HCT116 (cell line): ENCODE results near the gene TET2. TPM values are rescaled to one million over a fixed set of nuclear protein-coding genes. Genes with fewer than 3 reads are reported as not detected.

Source experiments
- ATAC-seq: fragments of 200-7000 bp; cut with Tn5 transposase; 2 replicates; pipeline ENCODE4 v1.9.1; 2020; ENCODE audit warnings: mild to moderate bottlenecking, moderate library complexity
- BruUV-seq: library from RNA; stranded (reverse); fragments of 400-500 nt; replicated peaks from 2 replicates; lab custom pipeline; 2021; lab: Mats Ljungman, UMichigan
- CTCF ChIA-PET: fragments of 300-600 bp; sonication (Branson Sonifier 250); formaldehyde crosslinking; loops from one replicate; lab custom pipeline; 2021; ENCODE audit warnings: antibody characterized with exemption; lab: Charles Lee
- POLR2A ChIA-PET: fragments of 300-600, 350-600 bp; sonication (Branson Sonifier 250); formaldehyde crosslinking; loops from one replicate; lab custom pipeline; 2021; ENCODE audit warnings: antibody characterized with exemption; lab: Charles Lee
- RAD21 ChIA-PET, 2 experiments: fragments of 300-600 bp; sonication (Branson Sonifier 250); formaldehyde crosslinking; loops; one replicate each; lab custom pipeline; 2023; ENCODE audit warnings: low total read pairs in 2 of 2; ENCODE audit not compliant: uncharacterized antibody in 2 of 2, unreplicated experiment in 2 of 2, low non-redundant PET in 1 of 2; lab: Charles Lee
- DNase-seq: peaks from one replicate; pipeline ENCODE4 v3.0.0-alpha.2; 2010; ENCODE audit warnings: low read depth, low spot score
- H2AFZ ChIP-seq: fragments of 200-600 bp; shearing (Covaris generic), sonication (generic); 2 replicates; pipeline ENCODE4 v1.6.1; 2017; ENCODE audit warnings: low read depth, mixed run types, mixed read lengths, antibody characterized with exemption, low read length; ENCODE audit not compliant: poor library complexity, severe bottlenecking
- H3K27ac ChIP-seq: 2 replicates; pipeline ENCODE4 v1.5.1; 2012; ENCODE audit warnings: low read depth, low read length
- H3K27me3 ChIP-seq: fragments of 200-600 bp; sonication (generic); 2 replicates; pipeline ENCODE4 v1.6.1; 2016; ENCODE audit warnings: mixed run types, low read length, mixed read lengths; ENCODE audit not compliant: insufficient read depth
- H3K36me3 ChIP-seq, 2 experiments: fragments of 200-500 bp in 1 of 2; fragments of 200-600 bp in 1 of 2; sonication (Bioruptor generic) in 1 of 2; sonication (generic) in 1 of 2; 2 replicates each; pipeline versions ENCODE4 v1.5.1 to v1.6.1; 2014 to 2016; ENCODE audit warnings: low read length in 2 of 2, inconsistent platforms in 1 of 2, mixed read lengths in 1 of 2, mixed run types in 1 of 2; ENCODE audit not compliant: insufficient read depth in 2 of 2, control insufficient read depth in 1 of 2
- H3K4me1 ChIP-seq, 2 experiments: fragments of 200-600 bp in 1 of 2; sonication (generic) in 1 of 2; 2 replicates each; pipeline versions ENCODE4 v1.5.1 to v1.6.1; 2012 to 2017; ENCODE audit warnings: low read length in 2 of 2, inconsistent platforms in 1 of 2, mild to moderate bottlenecking in 1 of 2, mixed read lengths in 1 of 2, mixed run types in 1 of 2, moderate library complexity in 1 of 2; ENCODE audit not compliant: insufficient read depth in 2 of 2, control insufficient read depth in 1 of 2
- H3K4me2 ChIP-seq: fragments of 200-600 bp; sonication (generic); 2 replicates; pipeline ENCODE4 v1.6.1; 2017; ENCODE audit warnings: mixed run types, low read length, mixed read lengths
- H3K4me3 ChIP-seq, 2 experiments: fragments of 200-600 bp in 1 of 2; sonication (generic) in 1 of 2; replicated peaks in 1 of 2; 2 replicates each; pipeline ENCODE4 v1.5.1; 2011 to 2016; ENCODE audit warnings: low read length in 2 of 2, control low read depth in 1 of 2, low read depth in 1 of 2, mild to moderate bottlenecking in 1 of 2, mixed read lengths in 1 of 2, mixed run types in 1 of 2
- H3K79me2 ChIP-seq: fragments of 200-600 bp; sonication (generic); 2 replicates; pipeline ENCODE4 v1.6.1; 2017; ENCODE audit warnings: mild to moderate bottlenecking, mixed run types, low read length, moderate library complexity, mixed read lengths; ENCODE audit not compliant: insufficient read depth
- H3K9ac ChIP-seq: fragments of 200-600 bp; sonication (generic); 2 replicates; pipeline ENCODE4 v1.6.1; 2016; ENCODE audit warnings: low read length, mixed read lengths
- H3K9me2 ChIP-seq: fragments of 200-600 bp; sonication (generic), shearing (Covaris generic); 2 replicates; pipeline ENCODE4 v1.6.1; 2017; ENCODE audit warnings: mixed run types, mild to moderate bottlenecking, moderate library complexity; ENCODE audit not compliant: insufficient read depth
- H3K9me3 ChIP-seq, 2 experiments: fragments of 200-500 bp in 1 of 2; fragments of 200-600 bp in 1 of 2; sonication (Bioruptor generic) in 1 of 2; sonication (generic) in 1 of 2; 2 replicates each; pipeline ENCODE4 v1.6.1; 2014 to 2017; ENCODE audit warnings: low read length in 2 of 2, mixed read lengths in 2 of 2, inconsistent platforms in 1 of 2, low read depth in 1 of 2, mild to moderate bottlenecking in 1 of 2, mixed run types in 1 of 2, moderate library complexity in 1 of 2; ENCODE audit not compliant: control insufficient read depth in 1 of 2, insufficient read depth in 1 of 2
- H4K20me1 ChIP-seq: fragments of 200-600 bp; sonication (generic), shearing (Covaris generic); 2 replicates; pipeline ENCODE4 v1.6.1; 2017; ENCODE audit warnings: mixed run types, mild to moderate bottlenecking, moderate library complexity; ENCODE audit not compliant: insufficient read depth
- EGR1 ChIP-seq: IDR thresholded peaks from 2 replicates; pipeline ENCODE4 v1.6.1; 2012; ENCODE audit warnings: low read depth
- ELF1 ChIP-seq: IDR thresholded peaks from 2 replicates; pipeline ENCODE4 v1.6.1; 2012; ENCODE audit warnings: low read depth, borderline replicate concordance
- EZH2 ChIP-seq: fragments of 200-600 bp; sonication (generic); IDR thresholded peaks from 2 replicates; pipeline ENCODE4 v1.6.1; 2017; ENCODE audit warnings: antibody characterized with exemption, mixed run types
- EZH2phosphoT487 ChIP-seq: fragments of 200-600 bp; IDR thresholded peaks from 2 replicates; pipeline ENCODE4 v1.6.1; 2018; ENCODE audit warnings: antibody characterized with exemption, borderline replicate concordance
- FOSL1 ChIP-seq: IDR thresholded peaks from 2 replicates; pipeline ENCODE4 v1.6.1; 2012; ENCODE audit warnings: low read depth
- POLR2A ChIP-seq: IDR thresholded peaks from 2 replicates; pipeline ENCODE4 v1.7.0; 2011; ENCODE audit warnings: borderline replicate concordance; ENCODE audit not compliant: insufficient read depth, insufficient read length; ENCODE audit errors: extremely low read depth
- RAD21 ChIP-seq: IDR thresholded peaks from 2 replicates; pipeline ENCODE4 v1.6.1; 2012; ENCODE audit warnings: low read depth, mild to moderate bottlenecking
- SP1 ChIP-seq: IDR thresholded peaks from 2 replicates; pipeline ENCODE4 v1.6.1; 2012; ENCODE audit warnings: low read depth
- SRF ChIP-seq: IDR thresholded peaks from 2 replicates; pipeline ENCODE4 v1.6.1; 2012; ENCODE audit warnings: low read depth
- TCF7L2 ChIP-seq: IDR thresholded peaks from 2 replicates; pipeline ENCODE4 v1.7.0; 2011; ENCODE audit warnings: borderline replicate concordance, inconsistent platforms; ENCODE audit not compliant: insufficient read depth, insufficient read length; ENCODE audit errors: extremely low read depth
- ZFX ChIP-seq: fragments of 450-650 bp; IDR thresholded peaks from 2 replicates; pipeline ENCODE4 v1.6.1; 2017
- ZNF274 ChIP-seq: fragments of 200-500 bp; sonication (Bioruptor generic); IDR thresholded peaks from 2 replicates; pipeline ENCODE4 v1.6.1; 2014; ENCODE audit warnings: mild to moderate bottlenecking, low read depth, low read length, inconsistent platforms
- intact Hi-C: fragments of 100-400 bp; cut with micrococcal nuclease; formaldehyde crosslinking; loops from 2 replicates; pipeline ENCODE4 v1.10.0; 2022
- total RNA-seq: library from RNA; stranded (reverse); gene quantifications from one replicate; pipeline ENCODE4 v1.2.1, GENCODE V29; 2021; ENCODE audit not compliant: unreplicated experiment
- TF ChIP-seq, protein P1 (sequence below), 3 experiments: fragments of 200-600 bp in 1 of 3; sonication (generic) in 1 of 3; IDR thresholded peaks in 2 of 3; conservative IDR thresholded peaks in 1 of 3; 2 replicates each; pipeline ENCODE4 v1.5.1; 2012 to 2017; ENCODE audit warnings: low read depth in 2 of 3, low read length in 2 of 3, antibody characterized with exemption in 1 of 3, borderline replicate concordance in 1 of 3, control low read depth in 1 of 3, mild to moderate bottlenecking in 1 of 3, mixed read lengths in 1 of 3, mixed run types in 1 of 3, moderate library complexity in 1 of 3; ENCODE audit not compliant: insufficient read depth in 1 of 3
- TF ChIP-seq, protein P2 (sequence below): IDR thresholded peaks from 2 replicates; pipeline ENCODE4 v1.6.1; 2012
- TF ChIP-seq, protein P3 (sequence below): IDR thresholded peaks from 2 replicates; pipeline ENCODE4 v1.6.1; 2012; ENCODE audit warnings: low read depth

The TET2 gene
- total RNA-seq, 1 experiment from 2014 or later: 9.7 TPM

DNA sequence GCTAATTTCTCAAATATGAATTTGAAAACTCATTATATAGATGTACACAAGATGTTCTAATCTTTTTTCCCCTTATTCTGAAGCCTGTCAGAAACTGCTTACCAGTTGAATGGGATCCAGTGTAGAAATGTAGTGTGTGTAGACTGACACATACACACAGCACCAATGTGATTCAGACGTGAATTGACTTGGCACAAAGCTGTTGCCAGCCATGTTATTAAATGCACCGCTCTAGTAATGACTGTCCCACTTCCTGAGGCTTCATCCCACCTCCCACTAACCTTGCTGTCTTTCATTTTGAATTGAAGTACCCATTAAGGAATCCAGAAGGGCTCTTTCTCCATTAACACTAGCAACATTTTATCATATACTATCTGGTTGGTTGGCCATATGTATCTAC lies 180.5 kb downstream of the TET2 start:
- H3K9me2 ChIP-seq: no peaks in the 10 kb centered on the region
- TF ChIP-seq FOSL1 (no peak), EZH2phosphoT487 (no peak), TCF7L2 (no peak), EZH2 (no peak), RAD21 (no peak), SP1 (no peak), EGR1 (no peak), ZNF274 (no peak), POLR2A (no peak), SRF (no peak), ELF1 (no peak), ZFX (no peak)
- TF ChIP-seq, protein P1, sequence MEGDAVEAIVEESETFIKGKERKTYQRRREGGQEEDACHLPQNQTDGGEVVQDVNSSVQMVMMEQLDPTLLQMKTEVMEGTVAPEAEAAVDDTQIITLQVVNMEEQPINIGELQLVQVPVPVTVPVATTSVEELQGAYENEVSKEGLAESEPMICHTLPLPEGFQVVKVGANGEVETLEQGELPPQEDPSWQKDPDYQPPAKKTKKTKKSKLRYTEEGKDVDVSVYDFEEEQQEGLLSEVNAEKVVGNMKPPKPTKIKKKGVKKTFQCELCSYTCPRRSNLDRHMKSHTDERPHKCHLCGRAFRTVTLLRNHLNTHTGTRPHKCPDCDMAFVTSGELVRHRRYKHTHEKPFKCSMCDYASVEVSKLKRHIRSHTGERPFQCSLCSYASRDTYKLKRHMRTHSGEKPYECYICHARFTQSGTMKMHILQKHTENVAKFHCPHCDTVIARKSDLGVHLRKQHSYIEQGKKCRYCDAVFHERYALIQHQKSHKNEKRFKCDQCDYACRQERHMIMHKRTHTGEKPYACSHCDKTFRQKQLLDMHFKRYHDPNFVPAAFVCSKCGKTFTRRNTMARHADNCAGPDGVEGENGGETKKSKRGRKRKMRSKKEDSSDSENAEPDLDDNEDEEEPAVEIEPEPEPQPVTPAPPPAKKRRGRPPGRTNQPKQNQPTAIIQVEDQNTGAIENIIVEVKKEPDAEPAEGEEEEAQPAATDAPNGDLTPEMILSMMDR (IDR thresholded peaks at IDR 0.05 in 2 of 3, conservative IDR thresholded peaks at IDR 0.05 in 1 of 3; ENCODE audit: borderline replicate concordance in 1 of 3, insufficient read depth in 1 of 3, low read depth in 2 of 3, low read length in 2 of 3): no peak
- TF ChIP-seq, protein P2, sequence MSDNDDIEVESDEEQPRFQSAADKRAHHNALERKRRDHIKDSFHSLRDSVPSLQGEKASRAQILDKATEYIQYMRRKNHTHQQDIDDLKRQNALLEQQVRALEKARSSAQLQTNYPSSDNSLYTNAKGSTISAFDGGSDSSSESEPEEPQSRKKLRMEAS: no peak
- TF ChIP-seq, protein P3, sequence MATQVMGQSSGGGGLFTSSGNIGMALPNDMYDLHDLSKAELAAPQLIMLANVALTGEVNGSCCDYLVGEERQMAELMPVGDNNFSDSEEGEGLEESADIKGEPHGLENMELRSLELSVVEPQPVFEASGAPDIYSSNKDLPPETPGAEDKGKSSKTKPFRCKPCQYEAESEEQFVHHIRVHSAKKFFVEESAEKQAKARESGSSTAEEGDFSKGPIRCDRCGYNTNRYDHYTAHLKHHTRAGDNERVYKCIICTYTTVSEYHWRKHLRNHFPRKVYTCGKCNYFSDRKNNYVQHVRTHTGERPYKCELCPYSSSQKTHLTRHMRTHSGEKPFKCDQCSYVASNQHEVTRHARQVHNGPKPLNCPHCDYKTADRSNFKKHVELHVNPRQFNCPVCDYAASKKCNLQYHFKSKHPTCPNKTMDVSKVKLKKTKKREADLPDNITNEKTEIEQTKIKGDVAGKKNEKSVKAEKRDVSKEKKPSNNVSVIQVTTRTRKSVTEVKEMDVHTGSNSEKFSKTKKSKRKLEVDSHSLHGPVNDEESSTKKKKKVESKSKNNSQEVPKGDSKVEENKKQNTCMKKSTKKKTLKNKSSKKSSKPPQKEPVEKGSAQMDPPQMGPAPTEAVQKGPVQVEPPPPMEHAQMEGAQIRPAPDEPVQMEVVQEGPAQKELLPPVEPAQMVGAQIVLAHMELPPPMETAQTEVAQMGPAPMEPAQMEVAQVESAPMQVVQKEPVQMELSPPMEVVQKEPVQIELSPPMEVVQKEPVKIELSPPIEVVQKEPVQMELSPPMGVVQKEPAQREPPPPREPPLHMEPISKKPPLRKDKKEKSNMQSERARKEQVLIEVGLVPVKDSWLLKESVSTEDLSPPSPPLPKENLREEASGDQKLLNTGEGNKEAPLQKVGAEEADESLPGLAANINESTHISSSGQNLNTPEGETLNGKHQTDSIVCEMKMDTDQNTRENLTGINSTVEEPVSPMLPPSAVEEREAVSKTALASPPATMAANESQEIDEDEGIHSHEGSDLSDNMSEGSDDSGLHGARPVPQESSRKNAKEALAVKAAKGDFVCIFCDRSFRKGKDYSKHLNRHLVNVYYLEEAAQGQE: no peak
- TF ChIP-seq, all 23 proteins: peak for 0
- Histone ChIP-seq H3K4me1 (no peaks in the 10 kb centered on the region), H3K9ac (no peak overlapping the region), H3K27me3 (no peaks in the 10 kb centered on the region), H3K4me3 (no peak overlapping the region), H3K9me3 (no peaks in the 10 kb centered on the region), H2AFZ (no peak overlapping the region), H3K4me2 (no peak overlapping the region), H3K27ac (no peak overlapping the region), H4K20me1 (no peaks in the 10 kb centered on the region), H3K36me3 (no peaks in the 10 kb centered on the region), H3K79me2 (no peaks in the 10 kb centered on the region)
- no peak for DNase-seq
- no TSS peak for BruUV-seq
- no peak for ATAC-seq
- ChIA-PET CTCF (no interaction called here), RAD21 (no interaction called here), POLR2A (no interaction called here)
- intact Hi-C loops: no loop called here
